ENCODE data around the gene HS2ST1.

- TF ChIP-seq EZH2phosphoT487 (IDR thresholded peaks at IDR 0.05; ENCODE audit: borderline replicate concordance) = no peak
- TF ChIP-seq CTCF (conservative IDR thresholded peaks at IDR 0.05; ENCODE audit: low read length) = no peak
These were observed 235.7 kb downstream of the HS2ST1 start for GRCh38 chr1:87150143-87150542.
